Hair follicle dermal papilla cell (primary cell): ENCODE data around the gene MRPS33. TPM values are rescaled to one million over a fixed set of nuclear protein-coding genes. Genes with fewer than 3 reads are reported as not detected.

Experiments used
- small RNA-seq: library from RNA; depleted of rRNA; stranded (forward); fragments of <200 nt; gene quantifications from one replicate; pipeline ENCODE3, GENCODE V24; 2012
- total RNA-seq: library from RNA; depleted of rRNA; stranded (reverse); fragments of >200 nt; gene quantifications from 2 replicates; pipeline ENCODE4 v1.2.3, GENCODE V29; 2012

Gene MRPS33
- total RNA-seq, result 12.5 and 13.0 TPM in 2 replicates

GRCh38 chr7:141014524-141015395 lies at the start of gene MRPS33:
Gene MRPS33, minus strand, starts transcription at chr7:141014952. Its CDS starts 4,319 bp downstream, at chr7:141010633.

Small RNAs within 50 kb of the gene (small RNA-seq; reads per million reads assigned to genes)
- not detected for gene RNU4-74P

Other genes with a start within 250 kb of the MRPS33 start
- 28.1 and 33.4 TPM in 2 replicates for gene BRAF, start 90.0 kb downstream of the MRPS33 start, total RNA-seq
- gene TMEM178B, start 59.1 kb upstream of the MRPS33 start, total RNA-seq, result under 0.01 TPM in 2 replicates